GM19099 (cell line): ENCODE data around the gene PPP4R2.

Source experiments
- POLR2A ChIP-seq: IDR thresholded peaks from 3 replicates; pipeline ENCODE4 v1.6.1; 2011; ENCODE audit warnings: low read depth; ENCODE audit not compliant: insufficient read length; ENCODE audit errors: extremely low read depth

Gene PPP4R2

GRCh38 chr3:73070675-73071575 is 74.3 kb downstream of the PPP4R2 start:
- no peak for TF ChIP-seq POLR2A

GRCh38 chr3:73071952-73072351 is 75.3 kb downstream of the PPP4R2 start:
- no peak for TF ChIP-seq POLR2A

GRCh38 chr3:73072634-73073033 is 76.0 kb downstream of the PPP4R2 start:
- TF ChIP-seq POLR2A = no peak

GRCh38 chr3:73073091-73073707 is 76.6 kb downstream of the PPP4R2 start:
- no peak for TF ChIP-seq POLR2A

- no peak for TF ChIP-seq POLR2A
Observed at GRCh38 chr3:73074781-73075180, 78.2 kb downstream of the PPP4R2 start.

GRCh38 chr3:73080216-73080966 is 83.8 kb downstream of the PPP4R2 start:
- no peak for TF ChIP-seq POLR2A

GRCh38 chr3:73081140-73081539 is 84.5 kb downstream of the PPP4R2 start:
- no peak for TF ChIP-seq POLR2A

GRCh38 chr3:73084170-73084569 is 87.6 kb downstream of the PPP4R2 start:
- TF ChIP-seq POLR2A = no peak

- no peak for TF ChIP-seq POLR2A
Observed at GRCh38 chr3:73086071-73086494, 89.5 kb downstream of the PPP4R2 start.

- TF ChIP-seq POLR2A = no peak
Observed at GRCh38 chr3:73094129-73094528, 97.5 kb downstream of the PPP4R2 start.

GRCh38 chr3:73094951-73095350 is 98.3 kb downstream of the PPP4R2 start:
- no peak for TF ChIP-seq POLR2A

- TF ChIP-seq POLR2A = no peak
Observed at GRCh38 chr3:73096169-73096568, 99.6 kb downstream of the PPP4R2 start.

- no peak for TF ChIP-seq POLR2A
Observed at GRCh38 chr3:73098026-73098425, 101.4 kb downstream of the PPP4R2 start.

- TF ChIP-seq POLR2A = no peak
Observed at GRCh38 chr3:73098873-73099272, 102.3 kb downstream of the PPP4R2 start.
